Renal pelvis (tissue), 12 donors: Measurements from ENCODE around the gene SSPN. TPM values are rescaled to one million over a fixed set of nuclear protein-coding genes. Genes with fewer than 3 reads are reported as not detected.

Experiments
- DNase-seq: peaks from one replicate; pipeline ENCODE4 v3.0.0-alpha.2; 2013
- long read RNA-seq, 16 experiments: transcript quantifications; one replicate each; lab custom pipeline, GENCODE V29; 2026
- polyA plus RNA-seq, 3 donors: library from polyadenylated mRNA; unstranded; fragments of 120-200 nt; gene quantifications; one replicate each; pipeline ENCODE4 v1.2.1, GENCODE V29; 2013; ENCODE audit not compliant: insufficient read length in 3 of 3

SSPN gene
- 10 to 100 TPM; 13.4 to 18.0 (median 14.3) TPM for polyA plus RNA-seq
- long read RNA-seq, donor 1, partial matches to known transcripts, result 0 of 4 reads
- long read RNA-seq, donor 1, other reads (novel, unspliced or antisense), result 0 of 4 reads
- long read RNA-seq, donor 2, full-length matches to known transcripts, result 3 of 3 reads
- long read RNA-seq, donor 2, partial matches to known transcripts, result 0 of 3 reads
- long read RNA-seq, donor 2, other reads (novel, unspliced or antisense), result 0 of 3 reads
- long read RNA-seq, donor 3, transcript SSPN-201 (3 exons, 2,788 nt), result major isoform, 5 of 5 reads
- long read RNA-seq, donor 3, partial matches to known transcripts, result 0 of 5 reads
- long read RNA-seq, donor 3, other reads (novel, unspliced or antisense), result 0 of 5 reads
- long read RNA-seq, donor 4, full-length matches to known transcripts, result 6 of 6 reads
- long read RNA-seq, donor 4, partial matches to known transcripts, result 0 of 6 reads
- long read RNA-seq, donor 4, other reads (novel, unspliced or antisense), result 0 of 6 reads
- long read RNA-seq, donor 5, partial matches to known transcripts, result 0 of 3 reads
- long read RNA-seq, donor 5, other reads (novel, unspliced or antisense), result 0 of 3 reads
- long read RNA-seq, donor 6, partial matches to known transcripts, result 0 of 4 reads
- long read RNA-seq, donor 6, other reads (novel, unspliced or antisense), result 0 of 4 reads
- long read RNA-seq, donor 7, full-length matches to known transcripts, result 7 of 7 reads
- long read RNA-seq, donor 7, partial matches to known transcripts, result 0 of 7 reads
- long read RNA-seq, donor 7, other reads (novel, unspliced or antisense), result 0 of 7 reads
- long read RNA-seq, donor 8, full-length matches to known transcripts, result 6 of 13 reads
- long read RNA-seq, donor 8, partial matches to known transcripts, result 7 of 13 reads
- long read RNA-seq, donor 8, other reads (novel, unspliced or antisense), result 0 of 13 reads
- long read RNA-seq, donor 9, full-length matches to known transcripts, result 3 of 3 reads
- long read RNA-seq, donor 9, partial matches to known transcripts, result 0 of 3 reads
- long read RNA-seq, donor 9, other reads (novel, unspliced or antisense), result 0 of 3 reads
- long read RNA-seq, donor 10, full-length matches to known transcripts, result 4 of 9 reads
- long read RNA-seq, donor 10, partial matches to known transcripts, result 5 of 9 reads
- long read RNA-seq, donor 10, other reads (novel, unspliced or antisense), result 0 of 9 reads
- long read RNA-seq, donor 11, transcript SSPN-201 (3 exons, 2,788 nt), result major isoform, 5 of 5 reads
- long read RNA-seq, donor 11, partial matches to known transcripts, result 0 of 5 reads
- long read RNA-seq, donor 11, other reads (novel, unspliced or antisense), result 0 of 5 reads
- long read RNA-seq, donor 12, full-length matches to known transcripts, result 9 of 9 reads
- long read RNA-seq, donor 12, partial matches to known transcripts, result 0 of 9 reads
- long read RNA-seq, donor 12, other reads (novel, unspliced or antisense), result 0 of 9 reads
- long read RNA-seq, donor 13, partial matches to known transcripts, result 0 of 4 reads
- long read RNA-seq, donor 13, other reads (novel, unspliced or antisense), result 0 of 4 reads
- long read RNA-seq, donor 14, result 0 reads
- long read RNA-seq, donor 15, partial matches to known transcripts, result 0 of 3 reads
- long read RNA-seq, donor 15, other reads (novel, unspliced or antisense), result 0 of 3 reads
- long read RNA-seq, donor 16, transcript SSPN-201 (3 exons, 2,788 nt), result major isoform, 7 of 7 reads
- long read RNA-seq, donor 16, partial matches to known transcripts, result 0 of 7 reads
- long read RNA-seq, donor 16, other reads (novel, unspliced or antisense), result 0 of 7 reads

- DNase-seq, result peak; percentile 73
These were observed at the start of gene SSPN for GRCh38 chr12:26195250-26195640. Gene SSPN (plus strand): TSS chr12:26195573. CDS start chr12:26195673, 100 bp downstream.

- no peak for DNase-seq
These were observed 47.1 kb upstream of the SSPN start for GRCh38 chr12:26148291-26148690.

- DNase-seq, result no peak
These were observed 45.3 kb upstream of the SSPN start for GRCh38 chr12:26149968-26150500.

- no peak for DNase-seq
These were observed 44.5 kb upstream of the SSPN start for GRCh38 chr12:26150736-26151450.

DNA sequence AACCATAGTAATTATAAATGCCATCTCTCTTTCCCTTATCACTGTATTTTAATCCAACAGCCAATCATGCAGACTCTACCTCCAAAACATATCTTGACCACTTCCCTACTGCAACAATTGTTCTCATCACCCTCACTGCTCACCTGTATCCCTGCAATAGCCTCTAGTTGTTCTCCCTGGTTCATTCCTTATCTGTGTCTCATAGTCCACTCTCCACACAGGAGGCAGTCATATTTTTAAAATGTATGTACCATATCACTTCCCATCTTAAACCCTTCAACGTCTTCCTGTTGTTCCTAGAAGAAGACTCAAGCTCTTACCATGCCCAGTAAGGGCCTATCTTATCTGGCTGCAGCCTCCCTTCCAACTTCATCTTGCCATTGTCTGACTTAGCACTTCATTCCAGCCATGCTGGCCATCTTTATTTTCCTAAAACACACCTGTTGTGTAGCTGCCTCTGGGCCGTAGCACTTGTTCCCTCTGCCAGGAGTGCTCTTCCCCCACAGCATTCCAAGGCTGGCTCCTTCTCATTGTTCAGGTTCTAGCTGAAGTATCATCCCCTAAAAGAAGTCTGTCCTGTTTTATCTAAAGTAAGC, 42.8 kb upstream of the SSPN start:
- DNase-seq, result no peak

GRCh38 chr12:26153421-26154154, 41.8 kb upstream of the SSPN start:
- DNase-seq, result no peak

DNA sequence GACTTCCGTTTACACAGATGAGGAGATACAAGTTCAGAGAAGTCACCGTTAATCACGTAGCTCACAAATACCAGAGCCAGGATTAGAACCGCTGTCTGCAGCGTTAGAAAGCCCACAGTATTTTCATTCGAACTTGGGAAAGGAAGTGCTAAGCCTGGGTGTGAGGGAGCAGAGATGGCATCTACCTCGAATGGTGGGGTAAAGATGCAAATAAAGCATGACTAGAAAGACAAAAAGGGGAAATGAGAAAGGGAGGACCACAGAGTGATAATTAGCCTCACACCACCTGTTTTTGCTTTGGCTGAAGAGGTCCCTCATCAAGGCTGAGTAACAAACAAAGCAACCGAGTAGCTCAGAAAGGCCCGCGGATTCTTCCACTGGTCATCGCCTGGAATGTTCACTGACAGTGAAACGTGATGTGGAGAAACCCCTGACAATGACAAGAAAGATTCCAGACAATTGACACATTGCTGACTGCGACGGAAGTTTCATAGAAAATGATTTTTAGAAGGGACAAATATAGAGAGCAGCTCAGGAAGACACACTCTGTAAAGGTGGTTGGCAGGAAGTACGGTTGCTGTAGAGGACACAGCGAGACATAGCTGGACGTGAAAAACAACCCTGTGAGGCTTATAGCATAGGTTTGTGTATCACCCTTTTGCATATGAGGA, 39.0 kb upstream of the SSPN start:
- no peak for DNase-seq

DNA sequence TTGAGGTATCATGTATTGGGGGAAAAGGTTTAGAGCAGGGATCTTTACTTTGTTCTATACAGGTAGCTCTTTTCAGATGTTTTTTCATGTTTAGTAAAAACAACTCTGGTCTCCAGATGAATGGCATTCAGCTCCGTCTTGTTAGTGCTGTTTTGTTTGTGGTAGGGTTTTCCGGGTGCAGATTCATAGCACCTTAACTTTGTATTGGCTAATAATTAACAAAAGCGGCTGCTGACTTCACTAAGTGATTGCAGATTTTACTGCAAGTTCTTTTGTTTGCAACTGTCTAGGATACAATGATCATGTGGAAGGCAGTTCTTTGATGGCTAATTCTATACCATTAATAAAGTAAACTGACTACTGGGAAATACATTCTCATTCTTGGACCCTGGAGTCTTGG, 38.4 kb upstream of the SSPN start:
- DNase-seq, result no peak

- no peak for DNase-seq
These were observed 37.2 kb upstream of the SSPN start for GRCh38 chr12:26158078-26158764.

GRCh38 chr12:26162174-26162573, 33.2 kb upstream of the SSPN start:
- DNase-seq, result no peak

- no peak for DNase-seq
These were observed 32.5 kb upstream of the SSPN start for GRCh38 chr12:26162905-26163304.

DNA sequence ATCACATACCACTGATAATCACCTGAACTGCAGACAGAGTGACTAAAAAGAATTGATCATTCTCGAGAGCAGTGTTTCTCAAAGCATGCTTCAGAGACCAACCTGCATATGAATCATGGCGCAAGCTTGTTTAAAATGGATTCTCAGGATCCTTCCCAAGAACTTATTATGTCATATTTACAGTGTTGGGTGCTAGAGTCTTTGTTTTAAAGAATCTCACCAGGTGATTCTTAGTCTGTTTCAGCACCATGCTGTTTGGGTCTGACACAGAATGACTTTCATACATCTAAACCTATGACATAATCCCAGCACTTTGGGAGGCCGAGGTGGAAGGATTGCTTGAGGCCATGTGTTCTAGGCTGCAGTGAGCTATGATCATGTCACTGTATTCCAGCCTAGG, 31.3 kb upstream of the SSPN start:
- DNase-seq, result no peak

- DNase-seq, result no peak
These were observed 23.4 kb upstream of the SSPN start for GRCh38 chr12:26172013-26172412.

DNA sequence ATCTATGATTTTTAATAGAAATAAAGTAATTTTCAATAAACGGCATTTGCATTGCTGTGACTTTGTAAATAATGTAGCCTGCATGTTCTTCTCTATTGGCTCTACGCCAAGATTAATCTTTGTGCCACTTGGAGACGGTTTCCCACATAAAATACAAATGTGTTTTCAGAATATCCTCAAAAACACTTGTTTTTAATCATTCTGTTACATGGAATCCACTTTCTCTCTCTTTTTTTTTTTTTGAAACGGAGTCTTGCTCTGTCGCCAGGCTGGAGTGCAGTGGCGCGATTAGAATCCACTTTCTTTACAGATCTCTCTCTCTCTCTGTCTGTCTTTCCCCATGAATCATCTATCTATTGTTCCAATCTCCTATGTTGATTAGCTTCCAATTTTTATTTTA, 22.8 kb upstream of the SSPN start:
- no peak for DNase-seq

GRCh38 chr12:26172946-26173552, 22.3 kb upstream of the SSPN start:
- DNase-seq, result peak; percentile 20

- no peak for DNase-seq
These were observed 18.6 kb upstream of the SSPN start for GRCh38 chr12:26176725-26177124.

DNA sequence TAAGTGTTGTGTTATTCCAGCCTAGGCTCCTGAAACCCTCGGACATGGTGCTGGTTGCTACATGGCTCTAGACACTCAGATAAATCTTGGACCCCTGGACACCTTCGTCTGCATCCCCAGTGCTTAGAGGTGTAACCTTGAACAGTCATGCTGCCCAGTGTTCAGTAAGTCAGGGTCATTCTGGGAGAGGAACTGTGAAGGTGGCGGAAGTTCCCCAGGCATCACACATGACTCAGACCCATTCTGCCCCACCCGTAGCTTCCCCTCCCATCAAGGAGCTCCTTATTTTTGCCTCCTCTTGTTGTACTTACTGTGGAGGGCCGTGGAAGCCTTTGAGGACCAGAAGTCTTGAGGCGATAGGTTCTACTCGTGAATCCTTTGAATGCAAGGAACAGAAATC, 18.1 kb upstream of the SSPN start:
- no peak for DNase-seq
